GM10266 (cell line): ENCODE data around the gene BECN2.

Source experiments
- DNase-seq: peaks from one replicate; pipeline ENCODE4 v3.0.0; 2012; ENCODE audit errors: extremely low spot score
- TF ChIP-seq, protein P1 (sequence below): IDR thresholded peaks from 2 replicates; pipeline ENCODE4 v1.5.1; 2012; ENCODE audit warnings: mild to moderate bottlenecking, low read depth; ENCODE audit not compliant: control insufficient read depth, insufficient read depth; ENCODE audit errors: missing control alignments

BECN2 gene

DNA sequence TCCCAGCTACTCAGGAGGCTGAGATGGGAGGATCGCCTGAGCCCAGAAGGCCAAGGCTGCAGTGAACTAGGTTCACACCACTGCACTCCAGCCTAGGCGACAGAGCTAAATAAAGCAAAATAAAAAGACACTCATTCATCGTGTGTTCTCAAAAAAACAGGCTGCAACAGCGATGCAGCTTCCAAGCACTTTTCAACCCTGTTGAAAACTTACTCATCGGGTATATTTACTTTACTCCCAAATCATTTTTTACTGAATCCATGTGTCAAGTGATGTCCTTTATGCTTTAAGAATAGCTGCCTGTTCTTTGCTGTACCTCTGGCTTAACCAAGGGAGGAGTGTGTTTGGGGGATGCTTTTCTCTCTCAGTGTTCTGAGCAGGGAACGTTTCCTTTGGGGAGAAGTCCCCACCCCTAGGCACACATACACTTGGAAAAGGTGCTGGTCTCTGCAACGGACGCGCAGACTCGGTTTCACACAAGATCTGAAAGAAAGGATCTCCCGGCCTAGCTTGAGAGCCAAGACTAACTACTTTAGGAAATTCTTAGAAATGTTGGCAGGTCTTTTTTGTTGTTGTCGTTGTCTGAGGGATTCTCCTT is 39.9 kb downstream of the BECN2 start:
- DNase-seq, result no peak
- TF ChIP-seq, protein P1, sequence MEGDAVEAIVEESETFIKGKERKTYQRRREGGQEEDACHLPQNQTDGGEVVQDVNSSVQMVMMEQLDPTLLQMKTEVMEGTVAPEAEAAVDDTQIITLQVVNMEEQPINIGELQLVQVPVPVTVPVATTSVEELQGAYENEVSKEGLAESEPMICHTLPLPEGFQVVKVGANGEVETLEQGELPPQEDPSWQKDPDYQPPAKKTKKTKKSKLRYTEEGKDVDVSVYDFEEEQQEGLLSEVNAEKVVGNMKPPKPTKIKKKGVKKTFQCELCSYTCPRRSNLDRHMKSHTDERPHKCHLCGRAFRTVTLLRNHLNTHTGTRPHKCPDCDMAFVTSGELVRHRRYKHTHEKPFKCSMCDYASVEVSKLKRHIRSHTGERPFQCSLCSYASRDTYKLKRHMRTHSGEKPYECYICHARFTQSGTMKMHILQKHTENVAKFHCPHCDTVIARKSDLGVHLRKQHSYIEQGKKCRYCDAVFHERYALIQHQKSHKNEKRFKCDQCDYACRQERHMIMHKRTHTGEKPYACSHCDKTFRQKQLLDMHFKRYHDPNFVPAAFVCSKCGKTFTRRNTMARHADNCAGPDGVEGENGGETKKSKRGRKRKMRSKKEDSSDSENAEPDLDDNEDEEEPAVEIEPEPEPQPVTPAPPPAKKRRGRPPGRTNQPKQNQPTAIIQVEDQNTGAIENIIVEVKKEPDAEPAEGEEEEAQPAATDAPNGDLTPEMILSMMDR, result no peak

DNA sequence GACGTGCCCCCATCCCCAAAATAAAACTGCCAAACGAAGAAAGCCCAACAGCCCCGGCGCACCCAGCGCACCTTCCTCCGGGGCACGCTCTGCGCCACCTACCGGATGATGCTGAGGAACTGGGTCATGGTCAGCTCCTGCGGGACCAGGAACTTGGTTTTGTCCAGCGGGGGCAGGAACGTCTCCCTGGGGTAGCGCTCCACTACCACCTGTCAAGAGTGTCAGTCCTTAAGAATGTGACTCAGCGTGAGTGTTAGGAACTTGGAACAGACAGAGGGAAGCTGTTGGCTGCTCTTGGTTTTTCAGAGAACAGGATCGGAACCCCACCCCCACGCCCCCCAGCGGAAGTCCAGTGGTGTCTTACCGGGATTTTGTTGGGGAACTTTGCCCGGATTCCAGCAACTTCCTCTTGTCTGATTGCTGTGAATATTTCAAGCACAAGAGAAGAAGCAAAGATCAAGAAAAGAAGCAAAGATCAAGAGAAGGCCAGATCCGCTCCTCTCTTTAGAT is 40.9 kb downstream of the BECN2 start:
- DNase-seq, result peak; percentile 64
- TF ChIP-seq, protein P1, result peak; percentile 84

DNA sequence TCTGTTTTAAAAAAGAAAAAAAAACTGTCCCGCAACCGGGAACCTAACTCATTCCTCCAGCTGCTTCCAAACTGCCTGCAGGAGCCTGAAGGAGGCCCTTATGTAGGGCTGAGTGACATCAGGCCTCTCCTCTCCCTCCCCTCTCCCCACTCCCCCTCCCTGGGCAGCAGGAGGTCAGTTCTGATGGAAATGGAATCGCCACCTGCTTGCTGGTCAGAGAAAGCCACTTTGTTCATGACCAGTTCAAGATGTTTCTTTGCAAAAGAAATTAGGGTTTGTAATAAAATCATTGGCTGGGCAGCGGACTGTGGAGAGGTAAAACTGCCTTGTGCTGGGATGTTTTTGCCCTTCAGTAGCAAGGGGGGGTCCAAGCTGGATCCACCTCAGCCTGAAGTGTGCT is 41.5 kb downstream of the BECN2 start, which contains the start of gene MAP1LC3C:
Gene MAP1LC3C (minus strand): TSS at position 73 of the 400 bp plus-strand sequence. CDS start 90 bp downstream, outside the sequence.
- TF ChIP-seq, protein P1, result no peak
- DNase-seq, result no peak

DNA sequence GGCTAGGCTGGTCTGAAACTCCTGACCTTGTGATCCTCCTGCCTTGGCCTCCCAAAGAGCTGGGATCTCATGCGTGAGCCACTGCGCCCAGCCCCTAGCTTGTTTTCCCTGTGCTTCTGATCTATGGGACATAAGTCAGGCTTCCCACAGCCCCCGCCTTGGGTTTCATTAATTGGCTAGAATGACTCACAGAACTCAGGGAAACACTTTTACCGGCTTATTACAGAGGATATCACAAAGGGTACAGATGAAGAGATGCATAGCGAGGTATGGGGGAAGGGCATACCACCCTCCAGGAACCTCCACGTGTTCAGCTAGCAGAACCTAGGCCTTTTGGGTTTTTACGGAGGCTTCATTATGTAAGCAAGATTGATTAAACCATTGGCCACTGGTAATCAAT is 42.9 kb downstream of the BECN2 start:
- TF ChIP-seq, protein P1, result no peak
- no peak for DNase-seq

DNA sequence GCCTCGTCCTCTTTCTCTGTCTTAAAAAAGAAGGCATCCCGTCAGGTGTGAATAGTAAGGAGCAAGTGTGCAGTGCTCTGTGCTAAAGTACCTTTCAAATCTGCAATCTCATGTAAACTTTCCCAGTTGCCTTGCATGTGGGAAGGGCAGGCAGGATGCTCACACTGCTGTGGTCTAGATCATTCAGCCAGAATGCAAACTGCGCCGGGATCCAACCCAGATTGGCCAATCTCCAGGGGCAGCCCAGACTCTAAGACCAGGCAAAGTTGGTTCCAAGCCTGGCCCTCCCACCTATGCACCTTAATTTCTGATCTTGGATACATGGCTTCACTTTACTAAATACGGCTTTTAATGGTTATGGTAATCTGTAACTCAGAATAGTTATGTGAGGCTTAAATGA is 44.5 kb downstream of the BECN2 start:
- TF ChIP-seq, protein P1, result no peak
- no peak for DNase-seq

DNA sequence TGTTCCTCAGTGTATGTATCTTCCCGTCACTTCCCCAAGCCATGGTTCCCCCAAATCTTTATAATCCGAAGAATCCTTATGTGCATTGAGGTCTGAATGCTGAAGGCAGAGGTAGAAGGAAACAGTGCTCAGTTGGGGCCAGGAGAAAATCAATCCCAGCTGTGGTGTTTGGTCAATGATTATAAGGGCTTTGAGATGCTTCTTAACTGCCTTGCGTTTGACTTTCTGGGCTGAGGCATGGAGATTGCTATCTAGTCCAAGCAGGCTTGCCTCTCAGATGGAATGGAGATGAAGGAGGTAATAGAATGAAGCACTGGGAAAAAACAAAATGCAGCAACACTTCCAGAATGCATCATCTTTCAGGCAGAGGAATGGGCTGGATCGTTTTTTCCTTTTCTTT is 44.9 kb downstream of the BECN2 start:
- DNase-seq, result no peak
- TF ChIP-seq, protein P1, result no peak

DNA sequence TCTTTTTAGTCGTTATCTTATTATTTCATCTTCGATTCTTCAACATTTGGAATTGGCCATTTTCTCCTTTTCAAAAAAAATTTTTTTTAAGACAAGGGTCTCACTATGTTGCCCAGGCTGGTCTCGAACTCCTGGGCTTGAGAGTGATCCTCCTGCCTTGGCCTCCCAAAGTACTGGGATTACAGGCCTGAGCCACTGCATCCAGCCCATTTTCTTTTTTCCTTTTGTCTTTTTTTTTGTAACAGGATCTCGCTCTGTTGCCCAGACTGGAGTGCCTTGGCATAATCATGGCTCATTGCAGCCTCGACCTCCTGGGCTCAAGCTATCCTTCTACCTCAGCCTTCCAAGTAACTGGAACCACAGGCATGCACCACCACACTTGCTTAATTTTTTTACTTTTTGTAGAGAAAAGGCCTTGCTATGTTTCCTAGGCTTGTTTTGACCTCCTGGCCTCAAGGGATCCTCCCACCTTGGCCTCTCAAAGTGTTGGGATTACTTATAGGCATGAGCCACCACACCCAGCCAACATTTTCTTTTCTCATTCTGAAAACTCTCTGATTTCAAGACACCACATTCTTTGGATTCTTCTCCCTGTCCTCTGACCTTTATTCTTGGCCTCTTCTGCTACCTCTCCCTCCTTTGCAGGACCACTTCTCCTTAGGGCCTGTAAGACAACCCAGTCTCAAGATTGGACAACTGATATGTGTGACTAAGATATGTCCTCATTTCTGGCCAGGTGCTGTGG is 47.4 kb downstream of the BECN2 start:
- no peak for DNase-seq
- TF ChIP-seq, protein P1, result no peak
